ENCODE results near the gene SLC25A23.

- TF ChIP-seq E2F6 (IDR thresholded peaks at IDR 0.05; ENCODE audit: borderline replicate concordance in 1 of 2, extremely low read depth in 1 of 2, insufficient read depth in 1 of 2, insufficient read length in 1 of 2, low read depth in 1 of 2, low read length in 1 of 2, poor library complexity in 1 of 2, severe bottlenecking in 1 of 2) = no peak
- no peak for TF ChIP-seq NR2C2 (CRISPR knock-in tag; IDR thresholded peaks at IDR 0.05)
- no peak for TF ChIP-seq NR2C2 (tag; IDR thresholded peaks at IDR 0.05)
- TF ChIP-seq ZNF518B (CRISPR knock-in tag; IDR thresholded peaks at IDR 0.05) = no peak
- TF ChIP-seq POLR2AphosphoS5 (IDR thresholded peaks at IDR 0.05; ENCODE audit: control insufficient read depth, insufficient read depth, low read depth, low read length) = no peak
- TF ChIP-seq CTCF (IDR thresholded peaks at IDR 0.05 in 2 of 3, conservative IDR thresholded peaks at IDR 0.05 in 1 of 3; ENCODE audit: insufficient read depth in 2 of 3, low read depth in 1 of 3, low read length in 3 of 3) = no peak
- TF ChIP-seq SMC3 (conservative IDR thresholded peaks at IDR 0.05; ENCODE audit: insufficient read depth, low read depth, low read length) = no peak
- TF ChIP-seq CHD1 (IDR thresholded peaks at IDR 0.05; ENCODE audit: low read length) = no peak
- no peak for TF ChIP-seq REST (IDR thresholded peaks at IDR 0.05; ENCODE audit: borderline replicate concordance)
- no peak for TF ChIP-seq REST (CRISPR knock-in tag; IDR thresholded peaks at IDR 0.05; ENCODE audit: low read depth)
- TF ChIP-seq ZNF280B (CRISPR knock-in tag; IDR thresholded peaks at IDR 0.05) = no peak
Observed at GRCh38 chr19:6458695-6459261, 814 bp downstream of the SLC25A23 start.

All from K562 (cell line).